K562 (cell line): ENCODE measurements around the gene DNAJC6. TPM values are rescaled to one million over a fixed set of nuclear protein-coding genes. Genes with fewer than 3 reads are reported as not detected.

Experiments
- BCL6 ChIP-seq: fragments of 250-450 bp; sonication (Bioruptor Pico); IDR thresholded peaks from 2 replicates; pipeline ENCODE4 v1.4.0; 2020
- HBP1 ChIP-seq: fragments of 450-650 bp; formaldehyde crosslinking; IDR thresholded peaks from 2 replicates; pipeline ENCODE4 v1.4.0; 2022; ENCODE audit warnings: missing genetic modification characterization
- PHF20 ChIP-seq: fragments of 450-650 bp; IDR thresholded peaks from 2 replicates; pipeline ENCODE4 v1.6.1; 2018; ENCODE audit not compliant: partially characterized antibody
- RNF219 ChIP-seq: fragments of 250-450 bp; sonication (Bioruptor Pico); IDR thresholded peaks from 2 replicates; pipeline ENCODE4 v1.5.0; 2022; ENCODE audit warnings: mild to moderate bottlenecking
- TBP ChIP-seq: optimal IDR thresholded peaks from 2 replicates; pipeline ENCODE3; 2011; ENCODE audit warnings: low read depth, low read length, improper control_type of control experiment
- ZNF644 ChIP-seq: fragments of 200-800 bp; sonication (Bioruptor generic); IDR thresholded peaks from 2 replicates; pipeline ENCODE4 v1.6.1; 2016; ENCODE audit warnings: low read depth, missing genetic modification characterization, missing compliant biosample characterization
- ZNF668 ChIP-seq: fragments of 250-450 bp; sonication (Bioruptor Pico); IDR thresholded peaks from 2 replicates; pipeline ENCODE4 v1.8.0; 2022; ENCODE audit warnings: mild to moderate bottlenecking, inconsistent platforms
- polyA plus RNA-seq, 8 experiments: library from polyadenylated mRNA; depleted of rRNA in 4 of 8; stranded (reverse) in 5 of 8; unstranded in 3 of 8; fragments of >200 nt; fragmentation: Nextera tagmentation in 2 of 8; fragmentation: Illumina TruSeq in 1 of 8; extraction: Ambion mirVana in 2 of 8; extraction: Trizol in 1 of 8; gene quantifications; 2 replicates each; pipeline versions ENCODE4 v1.2.1 to v1.2.3, GENCODE V29; 2011 to 2014; ENCODE audit warnings: inconsistent platforms in 1 of 8, missing spikeins in 1 of 8
- total RNA-seq, 7 experiments: library from RNA; depleted of rRNA in 6 of 7; stranded (reverse); fragments of >200 nt in 6 of 7; fragmentation: Illumina TruSeq in 2 of 7; extraction: Trizol in 2 of 7; gene quantifications; 2 replicates each; pipeline versions ENCODE4 v1.2.1 to v1.2.3, GENCODE V29; 2011 to 2021; ENCODE audit warnings: low replicate concordance in 1 of 7
- TF ChIP-seq, protein P1 (sequence below): fragments of 450-650 bp; IDR thresholded peaks from 2 replicates; pipeline ENCODE4 v1.6.1; 2017; ENCODE audit warnings: antibody characterized with exemption, mild to moderate bottlenecking
- TF ChIP-seq, protein P2 (sequence below): fragments of 450-650 bp; formaldehyde crosslinking; IDR thresholded peaks from 2 replicates; pipeline ENCODE4 v1.4.0; 2022; ENCODE audit warnings: mild to moderate bottlenecking, moderate library complexity
- TF ChIP-seq, protein P3 (sequence below): sonication (generic); formaldehyde crosslinking; IDR thresholded peaks from 2 replicates; pipeline ENCODE4 v1.8.0; 2023; ENCODE audit warnings: missing genetic modification reagents, mild to moderate bottlenecking, borderline replicate concordance

DNAJC6 gene
- total and polyA plus RNA-seq, 9 of the 15 experiments (the other 6 are each of a cell fraction or from before 2014, with no cell fraction given) = 6.7 to 78.7 (median 28.0) TPM

DNA sequence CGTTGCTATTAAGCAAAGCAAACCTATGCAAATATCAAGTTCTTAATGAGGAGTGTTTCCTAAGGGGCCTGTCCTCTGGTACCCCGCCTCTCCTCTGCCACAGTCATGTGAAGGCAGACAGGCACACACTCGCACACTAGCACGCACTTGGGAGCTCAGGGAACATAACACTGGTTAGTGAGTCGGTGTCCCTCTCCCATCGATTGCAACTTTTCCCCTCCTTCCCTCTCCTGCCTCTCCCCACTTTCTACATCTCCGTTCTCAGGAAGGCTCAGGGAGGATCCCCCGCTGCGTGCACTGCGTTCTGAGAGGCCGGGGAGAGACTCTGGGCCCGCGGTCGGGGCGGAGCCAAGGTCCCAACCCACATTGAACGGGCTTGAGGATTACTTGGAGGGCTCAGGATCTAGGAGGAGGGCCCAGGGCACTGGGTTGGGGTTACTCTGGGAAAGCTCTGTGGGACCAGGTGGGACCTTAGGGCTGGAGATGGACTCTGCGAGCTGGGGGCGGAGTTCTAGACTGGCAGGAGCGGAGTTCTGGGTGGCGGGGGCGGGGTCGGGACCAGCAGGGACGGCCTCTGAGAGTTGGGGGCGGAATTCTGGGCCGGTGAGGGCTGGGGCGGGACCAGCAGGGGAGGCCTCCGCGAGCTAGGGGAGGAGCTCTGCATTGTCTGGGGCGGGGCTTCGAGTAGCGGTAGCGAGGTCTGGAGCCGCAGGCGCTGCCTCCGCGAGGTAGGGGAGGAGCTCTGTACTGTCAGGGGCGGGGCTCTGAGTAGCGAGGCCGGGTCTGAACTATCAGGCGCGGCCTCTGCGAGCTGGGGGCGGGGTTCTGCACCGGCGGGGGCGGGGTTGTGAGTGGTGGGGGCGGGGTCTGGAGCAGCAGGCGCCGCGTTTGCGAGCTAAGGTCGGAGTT lies 110.6 kb downstream of the DNAJC6 start (continued):
- TF ChIP-seq, protein P1, sequence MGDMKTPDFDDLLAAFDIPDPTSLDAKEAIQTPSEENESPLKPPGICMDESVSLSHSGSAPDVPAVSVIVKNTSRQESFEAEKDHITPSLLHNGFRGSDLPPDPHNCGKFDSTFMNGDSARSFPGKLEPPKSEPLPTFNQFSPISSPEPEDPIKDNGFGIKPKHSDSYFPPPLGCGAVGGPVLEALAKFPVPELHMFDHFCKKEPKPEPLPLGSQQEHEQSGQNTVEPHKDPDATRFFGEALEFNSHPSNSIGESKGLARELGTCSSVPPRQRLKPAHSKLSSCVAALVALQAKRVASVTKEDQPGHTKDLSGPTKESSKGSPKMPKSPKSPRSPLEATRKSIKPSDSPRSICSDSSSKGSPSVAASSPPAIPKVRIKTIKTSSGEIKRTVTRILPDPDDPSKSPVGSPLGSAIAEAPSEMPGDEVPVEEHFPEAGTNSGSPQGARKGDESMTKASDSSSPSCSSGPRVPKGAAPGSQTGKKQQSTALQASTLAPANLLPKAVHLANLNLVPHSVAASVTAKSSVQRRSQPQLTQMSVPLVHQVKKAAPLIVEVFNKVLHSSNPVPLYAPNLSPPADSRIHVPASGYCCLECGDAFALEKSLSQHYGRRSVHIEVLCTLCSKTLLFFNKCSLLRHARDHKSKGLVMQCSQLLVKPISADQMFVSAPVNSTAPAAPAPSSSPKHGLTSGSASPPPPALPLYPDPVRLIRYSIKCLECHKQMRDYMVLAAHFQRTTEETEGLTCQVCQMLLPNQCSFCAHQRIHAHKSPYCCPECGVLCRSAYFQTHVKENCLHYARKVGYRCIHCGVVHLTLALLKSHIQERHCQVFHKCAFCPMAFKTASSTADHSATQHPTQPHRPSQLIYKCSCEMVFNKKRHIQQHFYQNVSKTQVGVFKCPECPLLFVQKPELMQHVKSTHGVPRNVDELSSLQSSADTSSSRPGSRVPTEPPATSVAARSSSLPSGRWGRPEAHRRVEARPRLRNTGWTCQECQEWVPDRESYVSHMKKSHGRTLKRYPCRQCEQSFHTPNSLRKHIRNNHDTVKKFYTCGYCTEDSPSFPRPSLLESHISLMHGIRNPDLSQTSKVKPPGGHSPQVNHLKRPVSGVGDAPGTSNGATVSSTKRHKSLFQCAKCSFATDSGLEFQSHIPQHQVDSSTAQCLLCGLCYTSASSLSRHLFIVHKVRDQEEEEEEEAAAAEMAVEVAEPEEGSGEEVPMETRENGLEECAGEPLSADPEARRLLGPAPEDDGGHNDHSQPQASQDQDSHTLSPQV = peak; percentile 74
- TF ChIP-seq BCL6 (CRISPR knock-in tag) (no peak), ZNF668 (CRISPR knock-in tag) (no peak), PHF20 (peak; percentile 18), HBP1 (CRISPR knock-in tag) (peak; percentile 68), RNF219 (no peak), TBP (peak; percentile 64), ZNF644 (tag) (no peak)
- TF ChIP-seq, protein P2, sequence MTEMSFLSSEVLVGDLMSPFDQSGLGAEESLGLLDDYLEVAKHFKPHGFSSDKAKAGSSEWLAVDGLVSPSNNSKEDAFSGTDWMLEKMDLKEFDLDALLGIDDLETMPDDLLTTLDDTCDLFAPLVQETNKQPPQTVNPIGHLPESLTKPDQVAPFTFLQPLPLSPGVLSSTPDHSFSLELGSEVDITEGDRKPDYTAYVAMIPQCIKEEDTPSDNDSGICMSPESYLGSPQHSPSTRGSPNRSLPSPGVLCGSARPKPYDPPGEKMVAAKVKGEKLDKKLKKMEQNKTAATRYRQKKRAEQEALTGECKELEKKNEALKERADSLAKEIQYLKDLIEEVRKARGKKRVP = no peak
- TF ChIP-seq, protein P3, sequence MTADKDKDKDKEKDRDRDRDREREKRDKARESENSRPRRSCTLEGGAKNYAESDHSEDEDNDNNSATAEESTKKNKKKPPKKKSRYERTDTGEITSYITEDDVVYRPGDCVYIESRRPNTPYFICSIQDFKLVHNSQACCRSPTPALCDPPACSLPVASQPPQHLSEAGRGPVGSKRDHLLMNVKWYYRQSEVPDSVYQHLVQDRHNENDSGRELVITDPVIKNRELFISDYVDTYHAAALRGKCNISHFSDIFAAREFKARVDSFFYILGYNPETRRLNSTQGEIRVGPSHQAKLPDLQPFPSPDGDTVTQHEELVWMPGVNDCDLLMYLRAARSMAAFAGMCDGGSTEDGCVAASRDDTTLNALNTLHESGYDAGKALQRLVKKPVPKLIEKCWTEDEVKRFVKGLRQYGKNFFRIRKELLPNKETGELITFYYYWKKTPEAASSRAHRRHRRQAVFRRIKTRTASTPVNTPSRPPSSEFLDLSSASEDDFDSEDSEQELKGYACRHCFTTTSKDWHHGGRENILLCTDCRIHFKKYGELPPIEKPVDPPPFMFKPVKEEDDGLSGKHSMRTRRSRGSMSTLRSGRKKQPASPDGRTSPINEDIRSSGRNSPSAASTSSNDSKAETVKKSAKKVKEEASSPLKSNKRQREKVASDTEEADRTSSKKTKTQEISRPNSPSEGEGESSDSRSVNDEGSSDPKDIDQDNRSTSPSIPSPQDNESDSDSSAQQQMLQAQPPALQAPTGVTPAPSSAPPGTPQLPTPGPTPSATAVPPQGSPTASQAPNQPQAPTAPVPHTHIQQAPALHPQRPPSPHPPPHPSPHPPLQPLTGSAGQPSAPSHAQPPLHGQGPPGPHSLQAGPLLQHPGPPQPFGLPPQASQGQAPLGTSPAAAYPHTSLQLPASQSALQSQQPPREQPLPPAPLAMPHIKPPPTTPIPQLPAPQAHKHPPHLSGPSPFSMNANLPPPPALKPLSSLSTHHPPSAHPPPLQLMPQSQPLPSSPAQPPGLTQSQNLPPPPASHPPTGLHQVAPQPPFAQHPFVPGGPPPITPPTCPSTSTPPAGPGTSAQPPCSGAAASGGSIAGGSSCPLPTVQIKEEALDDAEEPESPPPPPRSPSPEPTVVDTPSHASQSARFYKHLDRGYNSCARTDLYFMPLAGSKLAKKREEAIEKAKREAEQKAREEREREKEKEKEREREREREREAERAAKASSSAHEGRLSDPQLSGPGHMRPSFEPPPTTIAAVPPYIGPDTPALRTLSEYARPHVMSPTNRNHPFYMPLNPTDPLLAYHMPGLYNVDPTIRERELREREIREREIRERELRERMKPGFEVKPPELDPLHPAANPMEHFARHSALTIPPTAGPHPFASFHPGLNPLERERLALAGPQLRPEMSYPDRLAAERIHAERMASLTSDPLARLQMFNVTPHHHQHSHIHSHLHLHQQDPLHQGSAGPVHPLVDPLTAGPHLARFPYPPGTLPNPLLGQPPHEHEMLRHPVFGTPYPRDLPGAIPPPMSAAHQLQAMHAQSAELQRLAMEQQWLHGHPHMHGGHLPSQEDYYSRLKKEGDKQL (CRISPR knock-in tag) = no peak
- TF ChIP-seq, all 486 proteins: peak for 78
